ENCODE data around the gene ABCB6.

The ABCB6 gene

GRCh38 chr2:219182331-219183150 lies 36.2 kb downstream of the ABCB6 start:
- DNase-seq, result no peak

- no peak for DNase-seq
Measured at GRCh38 chr2:219181531-219181930, 37.2 kb downstream of the ABCB6 start.

- no peak for DNase-seq
Measured at GRCh38 chr2:219180961-219181360, 37.8 kb downstream of the ABCB6 start.

GRCh38 chr2:219179601-219180465 lies 38.9 kb downstream of the ABCB6 start:
- no peak for DNase-seq

GRCh38 chr2:219178377-219179175 lies 40.2 kb downstream of the ABCB6 start:
- DNase-seq, result no peak

- peak; percentile 80 for DNase-seq
Measured at GRCh38 chr2:219177552-219178376, 41.0 kb downstream of the ABCB6 start, which contains the start of gene RETREG2. Gene RETREG2, plus strand, starts transcription at chr2:219178275. Its CDS starts 78 bp downstream, at chr2:219178353.

- peak; percentile 26 for DNase-seq
Measured at GRCh38 chr2:219176818-219177551, 41.8 kb downstream of the ABCB6 start, which contains the start of gene CNPPD1. Gene CNPPD1, minus strand, starts transcription at chr2:219176925. Its CDS starts 97 bp downstream, at chr2:219176828.

- DNase-seq, result no peak
Measured at GRCh38 chr2:219175928-219176817, 42.6 kb downstream of the ABCB6 start.

- no peak for DNase-seq
Measured at GRCh38 chr2:219175486-219175885, 43.3 kb downstream of the ABCB6 start.

- no peak for DNase-seq
Measured at GRCh38 chr2:219174801-219175200, 44.0 kb downstream of the ABCB6 start.

GRCh38 chr2:219174146-219174545 lies 44.6 kb downstream of the ABCB6 start:
- DNase-seq, result no peak

GRCh38 chr2:219173176-219173575 lies 45.6 kb downstream of the ABCB6 start:
- no peak for DNase-seq

GRCh38 chr2:219172231-219173154 lies 46.3 kb downstream of the ABCB6 start:
- DNase-seq, result no peak

- peak; percentile 54 for DNase-seq
Measured at GRCh38 chr2:219171231-219171651, 47.5 kb downstream of the ABCB6 start.

- DNase-seq, result no peak
Measured at GRCh38 chr2:219169930-219170654, 48.7 kb downstream of the ABCB6 start, which contains the start of gene SLC23A3. Gene SLC23A3, minus strand, starts transcription at chr2:219170029. Its CDS starts 45 bp downstream, at chr2:219169984.

- DNase-seq, result no peak
Measured at GRCh38 chr2:219168932-219169331, 49.8 kb downstream of the ABCB6 start.

- no peak for DNase-seq
Measured at GRCh38 chr2:219168526-219168925, 50.2 kb downstream of the ABCB6 start.

GRCh38 chr2:219167997-219168396 lies 50.8 kb downstream of the ABCB6 start:
- no peak for DNase-seq

Measured in amniotic stem cell (primary cell).